GM23248 (cell line): Measurements from ENCODE around the gene SPANXC. TPM values are rescaled to one million over a fixed set of nuclear protein-coding genes. Genes with fewer than 3 reads are reported as not detected.
A peak's percentile ranks its signal among the peaks of the same experiment; 100 is the strongest.
"Not testable (repeated sequence)": the region's sequence is repeated elsewhere in the genome, so short reads cannot be mapped to it uniquely, and the experiment has no call there.

ENCODE experiments used
- DNase-seq: peaks from one replicate; pipeline ENCODE4 v3.0.0-alpha.2; 2015
- H2AFZ ChIP-seq: fragments of 200-600 bp; sonication (generic); 2 replicates; pipeline ENCODE4 v1.6.1; 2016; ENCODE audit warnings: antibody characterized with exemption
- H3F3A ChIP-seq: fragments of 200-600 bp; sonication (generic); 2 replicates; pipeline ENCODE4 v1.6.1; 2016; ENCODE audit warnings: mild to moderate bottlenecking, antibody characterized with exemption, mixed run types; ENCODE audit not compliant: insufficient read depth
- H3K27ac ChIP-seq: fragments of 200-600 bp; sonication (generic); 2 replicates; pipeline ENCODE4 v1.5.1; 2016; ENCODE audit warnings: mild to moderate bottlenecking
- H3K27me3 ChIP-seq: fragments of 200-600 bp; sonication (generic); replicated peaks from 2 replicates; pipeline ENCODE4 v1.6.1; 2016; ENCODE audit warnings: mild to moderate bottlenecking; ENCODE audit not compliant: insufficient read depth
- H3K36me3 ChIP-seq: fragments of 200-600 bp; sonication (generic); 2 replicates; pipeline ENCODE4 v1.6.1; 2016; ENCODE audit warnings: low read depth, mild to moderate bottlenecking
- H3K4me1 ChIP-seq: fragments of 200-600 bp; sonication (generic); 2 replicates; pipeline ENCODE4 v1.6.1; 2016; ENCODE audit warnings: mild to moderate bottlenecking; ENCODE audit not compliant: insufficient read depth
- H3K4me2 ChIP-seq: fragments of 200-600 bp; sonication (generic); one replicate; pipeline ENCODE4 v1.6.1; 2016; ENCODE audit warnings: mild to moderate bottlenecking; ENCODE audit not compliant: unreplicated experiment
- H3K4me3 ChIP-seq: fragments of 200-600 bp; sonication (generic); 2 replicates; pipeline ENCODE4 v1.5.1; 2016; ENCODE audit warnings: mild to moderate bottlenecking
- H3K79me2 ChIP-seq: fragments of 200-600 bp; sonication (generic); 2 replicates; pipeline ENCODE4 v1.6.1; 2016; ENCODE audit warnings: mild to moderate bottlenecking; ENCODE audit not compliant: insufficient read depth
- H3K9ac ChIP-seq: fragments of 200-600 bp; sonication (generic); 2 replicates; pipeline ENCODE4 v1.6.1; 2016; ENCODE audit warnings: mild to moderate bottlenecking
- H3K9me2 ChIP-seq: fragments of 200-600 bp; sonication (generic); 2 replicates; pipeline ENCODE4 v1.6.1; 2016; ENCODE audit warnings: mixed run types, mild to moderate bottlenecking, moderate library complexity; ENCODE audit not compliant: insufficient read depth
- H3K9me3 ChIP-seq: fragments of 200-600 bp; sonication (generic); one replicate; pipeline ENCODE4 v1.6.1; 2017; ENCODE audit warnings: low read depth
- H4K20me1 ChIP-seq: fragments of 200-600 bp; sonication (generic); 2 replicates; pipeline ENCODE4 v1.6.0; 2016; ENCODE audit not compliant: insufficient read depth
- EZH2 ChIP-seq: fragments of 200-600 bp; sonication (generic); IDR thresholded peaks from 2 replicates; pipeline ENCODE4 v1.6.1; 2018; ENCODE audit warnings: antibody characterized with exemption, mild to moderate bottlenecking; ENCODE audit not compliant: insufficient read depth, poor library complexity, severe bottlenecking
- EZH2phosphoT487 ChIP-seq: fragments of 200-600 bp; sonication (generic); IDR thresholded peaks from 2 replicates; pipeline ENCODE4 v1.6.1; 2018; ENCODE audit warnings: antibody characterized with exemption, moderate library complexity, mild to moderate bottlenecking, low read depth; ENCODE audit not compliant: insufficient read depth
- WGBS, 2 experiments: methylation state at CpG; one replicate each; pipeline ENCODE4 v1.1.6; 2015 to 2017; ENCODE audit warnings: low lambda C conversion rate in 2 of 2, low coverage in 1 of 2; ENCODE audit errors: missing lambda C conversion rate in 2 of 2; 5-methylcytosine and 5-hydroxymethylcytosine counted together
- in situ Hi-C: fragments of 300-500 bp; cut with MboI; formaldehyde crosslinking; loops from 2 replicates; pipeline ENCODE4 v1.15.0; 2020
- polyA plus RNA-seq: library from polyadenylated mRNA; unstranded; fragments of >200 nt; fragmentation: Nextera tagmentation; extraction: Ambion mirVana; gene quantifications from 2 replicates; pipeline ENCODE4 v1.2.1, GENCODE V29; 2016
- total RNA-seq: library from RNA; depleted of rRNA; stranded (reverse); fragments of >200 nt; shearing (Covaris generic); gene quantifications from 2 replicates; pipeline ENCODE4 v1.2.3, GENCODE V29; 2014; rRNA removed

SPANXC gene, protein sequence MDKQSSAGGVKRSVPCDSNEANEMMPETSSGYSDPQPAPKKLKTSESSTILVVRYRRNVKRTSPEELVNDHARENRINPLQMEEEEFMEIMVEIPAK
- not detected in 2 replicates for total RNA-seq
- polyA plus RNA-seq = not detected in 2 replicates

DNA sequence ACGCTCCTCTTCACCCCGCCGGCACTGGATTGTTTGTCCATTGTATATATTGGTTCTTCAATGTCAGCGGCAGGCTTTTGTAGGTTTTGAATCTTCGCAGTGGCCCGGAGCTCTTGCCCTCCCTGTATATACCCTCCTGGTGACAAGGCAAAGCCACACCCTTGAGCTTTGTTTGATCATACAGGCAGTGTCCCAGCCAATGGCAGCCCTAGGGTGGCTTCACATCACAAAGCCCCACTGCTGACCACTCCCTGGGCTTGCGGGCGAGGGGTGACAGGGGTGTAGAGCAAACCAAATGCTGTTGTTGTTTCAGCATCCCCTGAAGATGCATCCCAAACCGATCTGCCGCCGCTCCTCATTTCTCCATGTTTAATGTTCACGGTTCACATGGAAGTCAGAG, at the start of gene SPANXC:
Gene SPANXC, minus strand, starts transcription at position 101 of the 400 bp plus-strand sequence. Its CDS starts 60 bp downstream, at position 41.
- H3K9ac ChIP-seq, DNase-seq, H3K4me2 ChIP-seq, H3K9me3 ChIP-seq, H3K9me2 ChIP-seq, H3K4me3 ChIP-seq, H3K4me1 ChIP-seq, H3F3A ChIP-seq, H3K36me3 ChIP-seq, H3K27me3 ChIP-seq, H4K20me1 ChIP-seq, in situ Hi-C loops, H3K27ac ChIP-seq, H3K79me2 ChIP-seq, H2AFZ ChIP-seq: not testable (repeated sequence)
- 44 to 80% methylated on average over 2 to 3 of the region's 12 CpGs for WGBS, 2 experiments

DNA sequence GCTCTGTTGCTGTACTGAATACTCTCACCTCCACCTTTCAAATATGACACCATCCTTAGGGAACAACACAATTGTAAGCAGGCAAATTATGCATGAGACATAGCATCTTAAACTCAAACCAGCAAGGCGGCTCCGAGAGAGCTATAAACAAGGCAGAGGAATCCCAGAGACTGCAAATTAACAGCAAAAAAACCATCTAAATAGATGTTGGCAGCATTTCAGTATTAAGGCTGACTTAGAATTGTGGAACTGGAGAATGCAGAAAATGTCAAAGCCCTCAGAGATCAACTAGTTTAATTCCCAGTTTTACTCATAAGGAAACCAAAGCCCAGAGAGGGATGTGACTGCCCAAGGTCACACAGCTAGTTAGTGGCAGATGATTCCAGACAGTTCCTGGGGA, 37.2 kb upstream of the SPANXC start:
- Histone ChIP-seq H3F3A (no peaks in the 10 kb centered on the region), H3K4me2 (no peak overlapping the region), H3K9me2 (no peaks in the 10 kb centered on the region), H3K27ac (no peak overlapping the region), H3K9ac (no peak overlapping the region), H3K4me1 (no peaks in the 10 kb centered on the region), H3K79me2 (no peaks in the 10 kb centered on the region), H4K20me1 (no peaks in the 10 kb centered on the region), H3K4me3 (no peak overlapping the region), H2AFZ (no peak overlapping the region), H3K9me3 (no peaks in the 10 kb centered on the region), H3K27me3 (no peaks in the 10 kb centered on the region), H3K36me3 (no peaks in the 10 kb centered on the region)
- no peak for TF ChIP-seq EZH2
- no peak for TF ChIP-seq EZH2phosphoT487
- 0 to 7% methylated on average over 2 of the region's 2 CpGs for WGBS, 2 experiments
- no peak for DNase-seq
- in situ Hi-C loops = no loop called here

DNA sequence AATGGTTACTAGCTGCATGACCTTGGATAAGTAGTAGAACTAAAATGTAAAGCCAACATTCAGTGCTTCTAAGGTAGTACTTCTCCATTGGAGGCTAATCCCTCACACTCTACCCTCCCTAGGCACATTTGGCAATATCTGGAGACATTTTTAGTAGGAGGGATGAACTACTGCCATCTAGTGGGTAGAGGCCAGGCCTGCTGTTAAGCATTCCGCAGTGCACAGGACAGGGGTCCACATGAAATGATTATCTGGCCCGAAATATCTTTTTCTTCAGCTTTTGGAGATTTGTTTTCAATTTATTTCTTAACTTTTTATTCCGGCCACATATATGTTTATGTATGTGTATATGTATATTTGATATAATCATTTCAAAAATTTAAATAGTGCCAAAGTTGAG, 36.0 kb upstream of the SPANXC start:
- in situ Hi-C loops = no loop called here
- 13 to 15% methylated on average over 1 to 3 of the region's 3 CpGs for WGBS, 2 experiments
- TF ChIP-seq EZH2phosphoT487 = no peak
- TF ChIP-seq EZH2 = no peak

DNA sequence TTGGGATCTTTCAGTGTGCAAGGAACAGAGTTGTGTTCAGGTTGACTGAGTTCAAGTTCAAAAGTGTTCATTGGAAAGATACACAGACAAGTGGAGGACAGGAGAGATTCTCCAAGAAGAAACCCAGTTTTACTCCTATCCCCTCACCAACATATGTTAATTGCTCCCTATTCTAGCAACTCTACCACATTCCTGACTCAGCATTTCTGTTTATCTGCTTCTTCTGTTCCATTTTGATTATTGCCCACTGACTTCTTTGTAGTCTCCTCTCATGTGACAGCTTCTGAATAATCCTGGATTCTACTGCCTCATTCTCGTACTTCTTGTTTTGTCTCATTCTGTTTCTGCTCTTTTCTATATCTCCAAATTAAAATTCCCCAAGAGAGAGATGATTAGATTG, 15.8 kb upstream of the SPANXC start:
- no peak overlapping the region for H3K27ac ChIP-seq
- no peak overlapping the region for H2AFZ ChIP-seq
- no peaks in the 10 kb centered on the region for H3F3A ChIP-seq
- H3K79me2 ChIP-seq = no peaks in the 10 kb centered on the region
- in situ Hi-C loops = no loop called here
- no peaks in the 10 kb centered on the region for H3K27me3 ChIP-seq
- TF ChIP-seq EZH2phosphoT487 (no peak), EZH2 (no peak)
- H3K4me1 ChIP-seq = no peaks in the 10 kb centered on the region
- no peaks in the 10 kb centered on the region for H3K9me2 ChIP-seq
- H3K4me2 ChIP-seq = no peak overlapping the region
- H3K9me3 ChIP-seq = no peaks in the 10 kb centered on the region
- H3K4me3 ChIP-seq = no peak overlapping the region
- H4K20me1 ChIP-seq = no peaks in the 10 kb centered on the region
- no peaks in the 10 kb centered on the region for H3K36me3 ChIP-seq
- no peak for DNase-seq
- 7 to 8% methylated on average over 1 of the region's 1 CpG for WGBS, 2 experiments
- H3K9ac ChIP-seq = no peak overlapping the region

More for the DNA sequence above, 36.0 kb upstream of the SPANXC start:
- no peaks in the 10 kb centered on the region for H3K4me1 ChIP-seq
- no peaks in the 10 kb centered on the region for H3K9me3 ChIP-seq
- H4K20me1 ChIP-seq = no peaks in the 10 kb centered on the region
- no peaks in the 10 kb centered on the region for H3K79me2 ChIP-seq
- H3K4me3 ChIP-seq = no peak overlapping the region
- H3F3A ChIP-seq = no peaks in the 10 kb centered on the region
- peak; percentile 29 for DNase-seq
- H2AFZ ChIP-seq = no peak overlapping the region
- no peak overlapping the region for H3K9ac ChIP-seq
- H3K36me3 ChIP-seq = no peaks in the 10 kb centered on the region
- no peaks in the 10 kb centered on the region for H3K27me3 ChIP-seq
- H3K27ac ChIP-seq = no peak overlapping the region
- H3K4me2 ChIP-seq = no peak overlapping the region
- no peaks in the 10 kb centered on the region for H3K9me2 ChIP-seq

DNA sequence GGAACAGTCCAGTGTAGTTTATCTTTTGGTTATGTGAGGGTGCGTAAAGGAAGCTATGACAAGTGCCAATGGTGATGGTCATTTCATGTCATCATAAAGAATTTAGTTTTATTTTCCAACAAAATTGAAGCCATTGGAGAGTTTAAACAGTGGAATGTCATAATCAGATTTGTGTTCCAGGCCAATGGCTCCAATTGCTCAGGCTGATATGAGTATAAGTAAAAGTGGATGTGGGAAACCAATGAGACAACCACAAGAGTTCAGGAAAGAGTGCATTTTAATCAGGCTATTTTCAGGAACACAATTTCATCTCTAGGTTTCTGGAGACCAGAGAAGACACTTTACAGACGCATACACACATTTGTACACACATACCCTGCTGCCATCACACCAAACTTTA, 20.7 kb downstream of the SPANXC start:
- Histone ChIP-seq H3K4me3 (no peak overlapping the region), H3K36me3 (no peaks in the 10 kb centered on the region), H3K9me3 (no peaks in the 10 kb centered on the region), H3K9ac (no peak overlapping the region), H3K27ac (no peak overlapping the region), H2AFZ (no peak overlapping the region), H3K9me2 (no peaks in the 10 kb centered on the region), H3F3A (no peaks in the 10 kb centered on the region), H3K27me3 (no peaks in the 10 kb centered on the region), H4K20me1 (no peaks in the 10 kb centered on the region), H3K4me1 (no peaks in the 10 kb centered on the region), H3K4me2 (no peak overlapping the region), H3K79me2 (no peaks in the 10 kb centered on the region)
- 51 to 52% methylated on average over 2 of the region's 2 CpGs for WGBS, 2 experiments
- no peak for DNase-seq
- in situ Hi-C loops = no loop called here
- no peak for TF ChIP-seq EZH2phosphoT487
- TF ChIP-seq EZH2 = no peak
